ENCODE results near the gene AOPEP.

GRCh38 chr9:94741866-94742265, 15.4 kb downstream of the AOPEP start:
- TF ChIP-seq CTCF (IDR thresholded peaks at IDR 0.05) (no peak), POLR2A (IDR thresholded peaks at IDR 0.05) (no peak)

All from testis (tissue), 2 donors.